ENCODE results near the gene CUL4B.
"Not testable (repeated sequence)": the region's sequence is repeated elsewhere in the genome, so short reads cannot be mapped to it uniquely, and the experiment has no call there.

Gene CUL4B

GRCh38 chrX:120560842-120561633 is at the start of gene CUL4B:
TSS of gene CUL4B (minus strand) at chrX:120560962. CDS start at chrX:120560638, 324 bp downstream.
- DNase-seq = peak; percentile 84

- peak; percentile 1 for DNase-seq
Observed at GRCh38 chrX:120604361-120604782, 43.6 kb upstream of the CUL4B start.

GRCh38 chrX:120603707-120604360 is 43.1 kb upstream of the CUL4B start, which contains the start of gene MCTS1:
TSS of gene MCTS1 (plus strand) at chrX:120604101. CDS start at chrX:120604237, 136 bp downstream.
- DNase-seq = peak; percentile 49

GRCh38 chrX:120585702-120586101 is 24.9 kb upstream of the CUL4B start:
- DNase-seq = no peak

DNA sequence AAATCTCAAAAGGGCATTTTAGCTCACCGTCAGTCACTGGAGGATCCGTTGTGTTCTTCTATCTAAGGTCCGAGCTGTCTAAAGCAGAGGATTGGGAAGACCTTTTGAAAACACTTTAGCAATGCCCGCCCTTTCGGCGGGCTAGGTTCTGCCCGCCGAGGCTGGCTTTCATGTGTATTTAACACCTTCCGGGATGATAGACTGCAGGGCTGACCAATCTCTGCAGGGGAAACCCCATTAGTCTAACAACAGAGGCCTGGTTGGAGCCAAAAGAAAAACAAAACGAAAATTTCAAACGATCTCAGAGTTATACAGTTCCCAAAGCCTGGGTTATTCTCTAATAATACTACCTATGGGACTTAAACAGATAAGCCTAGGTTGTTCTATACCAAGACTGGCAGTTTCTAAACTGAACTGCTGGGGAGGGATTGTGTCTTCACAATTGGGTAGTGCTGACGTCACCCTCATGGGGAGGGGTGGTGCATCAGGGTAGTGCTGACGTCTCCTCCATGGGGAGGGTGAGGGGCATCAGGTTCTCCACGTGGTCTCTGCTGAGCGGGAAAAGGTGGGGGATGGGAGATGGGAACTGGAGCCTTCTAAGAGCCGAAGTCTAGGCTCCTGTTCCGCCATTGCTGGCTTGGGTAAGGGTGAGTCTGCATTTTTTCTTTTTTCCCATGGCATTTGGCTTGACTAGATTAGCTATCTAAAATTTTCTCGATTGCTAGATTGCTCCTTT is 14.8 kb upstream of the CUL4B start:
- DNase-seq = no peak

DNA sequence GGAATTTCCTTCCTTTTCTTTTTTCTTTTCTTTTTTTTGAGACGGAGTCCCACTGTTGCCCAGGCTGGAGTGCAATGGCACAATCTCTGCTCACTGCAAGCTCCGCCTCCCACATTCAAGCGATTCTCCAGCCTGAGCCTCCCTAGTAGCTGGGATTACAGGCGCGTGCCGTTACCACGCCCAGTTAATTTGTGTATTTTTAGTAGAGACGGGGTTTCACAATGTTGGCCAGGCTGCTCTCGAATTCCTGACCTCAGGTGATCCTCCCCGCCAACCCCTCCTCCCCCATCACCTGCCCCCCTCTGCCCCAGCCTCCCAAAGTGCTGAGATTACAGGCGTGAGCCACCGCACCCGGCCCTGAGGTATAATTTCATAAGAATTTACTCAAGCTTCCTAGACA is 13.0 kb upstream of the CUL4B start:
- DNase-seq = not testable (repeated sequence)

DNA sequence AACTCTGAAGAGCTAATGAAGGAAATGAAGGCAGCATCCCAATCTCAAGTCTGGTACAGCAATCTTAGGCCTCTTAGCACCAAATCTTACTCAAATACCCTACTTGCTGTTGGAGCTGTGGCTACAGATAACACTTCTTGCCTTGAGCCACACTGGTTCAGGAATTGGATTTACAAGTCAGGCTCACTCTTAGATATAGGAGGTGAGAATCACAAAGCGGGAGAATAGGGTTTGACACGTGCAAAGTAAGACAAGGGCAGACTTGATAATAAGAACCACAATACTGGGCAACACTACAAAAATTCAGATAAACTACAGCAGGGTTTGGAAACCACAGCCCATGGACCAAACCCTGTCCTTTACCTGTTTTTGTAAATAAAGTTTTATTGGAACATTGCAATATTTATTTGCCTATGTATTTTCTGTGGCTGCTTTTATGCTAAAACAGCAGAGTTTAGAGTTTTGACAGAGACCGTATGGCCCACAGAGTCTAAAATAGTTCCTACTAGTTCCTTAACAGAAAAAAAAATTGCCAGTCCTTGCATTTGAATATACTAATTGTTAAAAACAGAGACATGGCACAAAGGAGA is 9.3 kb upstream of the CUL4B start:
- DNase-seq = no peak

GRCh38 chrX:120568609-120569008 is 7.8 kb upstream of the CUL4B start:
- DNase-seq = no peak

DNA sequence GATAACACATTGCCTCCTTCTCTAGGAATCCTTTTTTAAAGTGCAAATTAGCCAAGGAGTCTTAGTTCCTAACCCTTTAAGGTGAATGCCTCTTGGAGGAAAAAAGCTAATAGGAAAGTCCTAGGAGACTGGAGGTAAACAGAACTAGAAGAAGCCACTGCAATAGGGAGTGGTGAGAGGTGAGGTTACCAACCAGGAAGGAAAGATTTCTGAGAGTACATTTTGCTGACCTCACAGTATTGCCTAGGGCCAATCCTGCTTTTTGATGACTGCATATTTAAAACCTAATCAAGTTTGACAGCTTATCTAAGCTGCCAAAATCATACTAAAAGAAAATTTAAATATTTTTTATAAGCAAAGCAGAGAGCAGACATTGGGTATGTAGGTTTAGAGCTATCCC is 7.3 kb upstream of the CUL4B start:
- DNase-seq = no peak

- no peak for DNase-seq
Observed at GRCh38 chrX:120566817-120567216, 6.1 kb upstream of the CUL4B start.

GRCh38 chrX:120564925-120565324 is 4.2 kb upstream of the CUL4B start:
- DNase-seq = no peak

- no peak for DNase-seq
Observed at GRCh38 chrX:120562569-120562926, 1.8 kb upstream of the CUL4B start.

DNA sequence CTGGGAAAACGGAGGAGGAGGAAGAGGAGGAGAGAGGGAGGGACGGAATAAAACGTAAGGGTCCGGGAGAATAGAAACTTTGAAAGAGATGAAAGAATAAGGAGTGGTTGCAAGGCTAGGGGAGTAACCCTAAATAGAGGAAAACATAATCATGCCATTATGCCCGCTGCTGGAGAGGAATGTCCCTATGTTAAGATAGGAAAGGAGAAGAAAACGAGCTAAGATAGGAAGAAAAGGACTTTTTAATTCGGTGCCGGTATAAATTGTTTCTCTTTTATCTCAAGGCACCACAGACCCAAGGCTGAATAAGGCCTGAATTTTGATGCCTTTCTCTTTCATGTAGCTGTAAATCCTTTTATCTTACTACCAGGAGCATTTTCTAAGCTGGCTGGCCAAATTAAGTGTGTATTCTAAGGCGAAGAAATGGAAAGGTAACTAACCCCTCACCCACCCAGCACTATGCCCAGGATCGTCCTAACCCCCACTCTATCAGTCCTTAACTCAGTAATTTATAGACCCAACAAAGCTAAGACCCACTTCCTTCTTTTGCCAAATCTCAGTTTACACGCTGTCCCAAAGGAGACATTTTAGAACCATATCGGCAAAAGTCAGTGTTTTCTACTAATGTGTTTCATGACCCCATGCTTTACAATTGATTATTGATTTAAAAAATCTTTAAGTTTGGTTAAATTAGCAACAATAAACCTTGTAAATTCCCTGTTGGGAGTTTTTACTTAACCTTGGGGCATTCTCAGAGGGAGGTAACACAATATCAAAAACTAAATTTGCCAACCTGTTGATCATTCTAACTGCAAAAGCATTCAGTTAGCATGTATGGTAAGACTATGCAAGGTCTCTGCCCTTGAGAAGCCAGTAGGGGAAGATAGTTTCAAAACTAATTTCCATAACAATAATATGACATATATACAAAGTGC is 1.1 kb upstream of the CUL4B start:
- no peak for DNase-seq

- DNase-seq = peak; percentile 3
Observed at GRCh38 chrX:120560405-120560841, 339 bp downstream of the CUL4B start.

GRCh38 chrX:120559804-120560203 is 958 bp downstream of the CUL4B start:
- DNase-seq = no peak

DNA sequence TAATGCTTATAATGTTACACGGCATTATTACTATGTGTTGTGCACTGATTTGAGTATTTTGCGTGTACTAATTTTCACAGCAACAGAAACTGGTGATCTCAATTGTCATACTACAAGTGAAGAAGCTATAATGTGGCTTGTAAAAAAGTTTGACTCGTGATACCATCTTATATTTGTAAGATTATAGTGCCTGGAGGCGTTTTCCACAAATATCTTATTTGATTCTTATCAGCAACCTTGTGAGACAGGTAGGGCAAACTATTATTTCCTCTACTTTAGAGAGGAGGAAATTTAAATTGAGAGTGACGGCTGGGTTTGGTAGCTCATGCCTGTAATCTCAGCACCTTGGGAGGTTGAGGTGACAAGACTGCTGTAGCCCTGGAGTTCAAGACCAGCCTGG is 4.5 kb downstream of the CUL4B start:
- no peak for DNase-seq

DNA sequence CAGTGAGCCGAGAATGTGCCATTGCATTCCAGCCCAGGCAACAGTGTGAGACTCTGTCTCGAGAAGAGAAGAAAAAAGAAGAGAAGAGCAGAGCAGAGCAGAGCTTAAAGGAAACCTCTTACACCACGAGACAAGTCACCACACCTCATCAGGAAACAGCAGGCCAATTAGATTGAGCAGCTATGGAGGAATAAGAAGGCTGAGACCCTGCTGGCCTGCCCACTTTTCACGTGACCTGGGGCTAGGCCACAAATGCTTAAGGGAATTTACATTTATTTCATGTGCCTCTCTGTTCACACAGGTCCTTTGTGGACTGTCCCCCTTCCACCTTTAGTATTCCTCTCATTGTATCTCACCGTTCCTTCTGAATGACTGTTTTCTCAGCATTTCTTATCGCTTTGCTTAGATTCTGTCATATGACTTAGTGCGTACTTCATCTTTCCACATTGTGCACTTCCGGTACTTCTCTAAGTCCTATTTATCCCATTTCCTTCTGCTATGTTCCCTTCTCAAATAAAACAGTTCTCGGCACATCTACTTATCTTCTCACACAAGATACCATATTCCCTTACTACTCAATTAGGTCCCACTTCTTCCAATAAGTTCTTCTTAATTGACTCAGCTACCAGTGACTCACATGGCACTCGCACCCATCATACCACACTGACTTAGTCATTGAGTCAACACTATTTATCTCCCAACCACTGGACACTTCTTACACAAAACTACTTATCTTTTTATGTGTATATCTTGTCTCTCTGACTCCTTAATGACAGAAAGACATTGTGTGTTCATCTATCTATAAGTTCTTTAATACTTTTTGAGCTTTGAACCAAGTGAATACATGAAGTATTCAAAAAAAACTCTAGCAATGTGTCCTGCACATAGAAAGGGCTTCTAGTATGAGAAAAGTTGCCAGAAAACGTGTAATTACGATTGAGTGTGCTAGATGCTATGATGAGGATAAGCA is 11.0 kb downstream of the CUL4B start:
- no peak for DNase-seq

- no peak for DNase-seq
Observed at GRCh38 chrX:120536061-120536460, 24.7 kb downstream of the CUL4B start.

- no peak for DNase-seq
Observed at GRCh38 chrX:120534413-120535205, 26.2 kb downstream of the CUL4B start.

- no peak for DNase-seq
Observed at GRCh38 chrX:120522820-120523219, 37.9 kb downstream of the CUL4B start.

Data from activated T-cell treated with anti-CD3 and anti-CD28 coated beads for 4 hours (primary cell).